Measurements from ENCODE around the gene KLK15.
"Not testable (repeated sequence)": the region's sequence is repeated elsewhere in the genome, so short reads cannot be mapped to it uniquely, and the experiment has no call there.

Gene KLK15

DNA sequence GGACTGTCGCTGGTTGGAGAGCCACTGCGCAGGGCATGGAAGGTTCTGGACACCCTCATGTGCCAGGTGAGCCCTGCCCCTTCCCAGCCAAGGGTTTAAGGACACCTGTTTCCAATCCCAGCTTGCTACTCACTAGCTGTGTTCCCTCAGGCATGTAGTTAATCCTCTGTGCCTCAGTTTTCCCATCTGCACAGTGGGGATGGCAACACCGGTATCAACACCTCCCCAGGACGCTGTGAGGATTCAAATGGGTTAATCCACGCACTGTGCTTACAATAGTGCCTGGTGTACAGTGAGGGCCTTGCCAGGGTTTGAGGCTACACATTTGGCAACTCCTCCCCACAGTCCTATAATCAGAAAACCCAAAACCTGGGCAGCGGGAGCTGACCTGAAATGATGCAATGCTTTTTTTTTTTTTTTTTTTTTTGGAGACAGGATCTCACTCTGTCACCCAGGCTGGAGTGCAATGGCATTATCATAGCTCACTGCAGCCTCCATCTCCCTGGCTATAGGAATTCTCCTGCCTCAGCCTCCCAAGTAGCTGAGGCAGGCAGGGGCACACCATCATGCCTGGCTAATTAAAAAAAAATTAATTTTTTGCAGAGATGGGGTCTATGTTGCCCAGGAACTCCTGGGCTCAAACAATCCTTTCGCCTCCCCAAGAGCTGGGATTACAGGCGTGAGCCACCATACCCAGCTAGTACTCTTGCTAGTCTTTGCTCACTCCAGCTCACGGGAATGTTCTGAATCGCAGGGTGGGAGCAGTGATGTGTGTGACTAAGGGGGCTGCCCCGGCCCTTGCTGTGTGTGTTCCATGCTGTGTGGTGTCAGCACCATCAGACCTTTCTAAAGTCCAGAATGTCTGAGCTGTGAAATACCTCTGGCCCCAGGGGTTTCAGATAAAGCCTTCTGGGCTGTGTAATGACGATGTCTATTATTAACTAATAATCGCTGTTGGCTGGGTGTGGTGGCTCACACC, 40.8 kb downstream of the KLK15 start:
- Mint-ChIP-seq H3K27ac (no peak overlapping the region), H3K36me3 (ENCODE audit: low read depth) (peaks cover 10% of the 10 kb centered on the region), H3K4me3 (no peak overlapping the region), H3K4me1 (ENCODE audit: low read depth) (peaks cover 4% of the 10 kb centered on the region), H3K9me3 (no peaks in the 10 kb centered on the region), H3K27me3 (ENCODE audit: low read depth) (no peaks in the 10 kb centered on the region)
- no peak for DNase-seq (ENCODE audit: low spot score)

DNA sequence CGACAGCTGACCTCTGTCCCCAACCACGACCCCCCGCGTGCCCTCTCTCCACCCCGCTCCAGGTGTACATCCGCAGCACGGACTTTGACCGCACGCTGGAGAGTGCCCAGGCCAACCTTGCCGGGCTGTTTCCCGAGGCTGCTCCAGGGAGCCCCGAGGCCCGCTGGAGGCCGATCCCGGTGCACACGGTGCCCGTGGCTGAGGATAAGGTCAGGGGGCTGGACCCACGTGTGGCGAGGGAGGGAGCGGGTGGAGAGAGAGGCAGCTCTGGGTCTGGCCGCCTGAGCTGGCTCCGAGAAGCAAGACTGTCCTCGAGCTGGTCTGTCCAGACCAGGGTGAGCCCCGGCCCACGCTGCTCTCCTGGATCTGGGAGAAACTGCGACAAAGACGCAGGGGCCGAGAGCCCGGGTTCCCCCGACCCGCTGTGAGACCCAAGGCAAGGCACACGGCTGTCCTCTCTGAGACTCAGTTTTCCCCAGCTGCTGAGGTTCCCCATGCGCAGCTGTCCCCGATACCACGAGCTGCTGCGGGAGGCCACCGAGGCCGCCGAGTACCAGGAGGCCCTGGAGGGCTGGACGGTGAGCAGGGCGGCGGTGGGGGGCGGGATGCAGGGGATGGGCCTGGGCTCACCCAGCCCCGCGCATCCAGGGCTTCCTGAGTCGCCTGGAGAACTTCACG, 41.6 kb downstream of the KLK15 start:
- Mint-ChIP-seq H3K36me3 (ENCODE audit: low read depth) (peaks cover 5% of the 10 kb centered on the region), H3K4me1 (ENCODE audit: low read depth) (peaks cover 4% of the 10 kb centered on the region), H3K27me3 (ENCODE audit: low read depth) (no peaks in the 10 kb centered on the region), H3K27ac (no peak overlapping the region), H3K9me3 (no peaks in the 10 kb centered on the region), H3K4me3 (no peak overlapping the region)
- no peak for DNase-seq (ENCODE audit: low spot score)

DNA sequence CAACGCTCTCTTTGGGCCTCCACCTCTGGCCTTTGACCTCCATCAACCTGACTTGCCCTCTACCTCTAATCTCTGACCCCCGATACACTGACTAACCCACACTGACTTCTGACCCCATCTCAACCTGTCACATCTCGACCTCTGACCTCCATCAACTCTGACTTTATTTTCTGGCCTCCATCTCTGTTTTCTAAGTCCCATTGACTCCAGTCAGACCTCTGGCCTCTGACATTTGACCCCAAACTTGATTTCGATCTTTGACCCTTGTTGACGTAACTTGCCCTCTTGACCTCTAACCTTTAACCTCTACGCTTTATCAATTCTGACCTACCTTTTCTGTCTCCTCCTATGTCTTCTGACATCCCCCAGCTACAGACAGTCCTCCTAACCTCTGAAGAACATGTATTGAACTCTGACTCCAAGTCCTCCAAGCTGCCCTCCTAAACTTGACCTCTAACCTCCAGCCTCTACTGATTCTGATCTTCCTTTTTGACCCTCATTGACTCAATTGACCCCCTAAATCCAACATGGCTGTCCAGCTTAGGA, 42.4 kb downstream of the KLK15 start:
- Mint-ChIP-seq H3K36me3 (ENCODE audit: low read depth) (peaks cover 5% of the 10 kb centered on the region), H3K27me3 (ENCODE audit: low read depth) (no peaks in the 10 kb centered on the region), H3K4me1 (ENCODE audit: low read depth) (peaks cover 4% of the 10 kb centered on the region), H3K9me3 (no peaks in the 10 kb centered on the region), H3K4me3 (no peak overlapping the region), H3K27ac (peak overlapping the region; percentile 10)
- DNase-seq (ENCODE audit: low spot score): no peak

DNA sequence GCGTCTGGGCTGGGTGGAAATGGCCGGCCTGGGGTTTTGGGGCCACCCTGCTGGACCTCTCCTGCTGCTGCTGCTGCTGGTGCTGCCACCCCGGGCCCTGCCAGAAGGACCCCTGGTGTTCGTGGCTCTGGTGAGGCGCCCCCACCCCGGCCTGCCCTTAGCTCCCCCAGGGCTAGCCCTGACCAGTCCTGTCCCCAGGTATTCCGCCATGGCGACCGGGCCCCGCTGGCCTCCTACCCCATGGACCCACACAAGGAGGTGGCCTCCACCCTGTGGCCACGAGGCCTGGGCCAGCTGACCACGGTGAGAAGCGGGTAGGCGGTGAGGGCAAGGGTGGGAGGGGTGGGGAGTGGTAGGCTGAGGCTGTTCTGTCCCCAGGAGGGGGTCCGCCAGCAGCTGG, 43.0 kb downstream of the KLK15 start, which contains the start of gene ACP4:
Gene ACP4, plus strand, starts transcription at position 20 of the 400 bp plus-strand sequence. Its CDS starts 0 bp downstream, at position 20.
- Mint-ChIP-seq H3K27me3 (ENCODE audit: low read depth) (no peaks in the 10 kb centered on the region), H3K36me3 (ENCODE audit: low read depth) (peaks cover 3% of the 10 kb centered on the region), H3K4me3 (no peak within 1 kb of the TSS), H3K27ac (peak within 1 kb of the TSS; percentile 10), H3K4me1 (ENCODE audit: low read depth) (peaks cover 4% of the 10 kb centered on the region), H3K9me3 (no peaks in the 10 kb centered on the region)
- DNase-seq (ENCODE audit: low spot score): no peak

DNA sequence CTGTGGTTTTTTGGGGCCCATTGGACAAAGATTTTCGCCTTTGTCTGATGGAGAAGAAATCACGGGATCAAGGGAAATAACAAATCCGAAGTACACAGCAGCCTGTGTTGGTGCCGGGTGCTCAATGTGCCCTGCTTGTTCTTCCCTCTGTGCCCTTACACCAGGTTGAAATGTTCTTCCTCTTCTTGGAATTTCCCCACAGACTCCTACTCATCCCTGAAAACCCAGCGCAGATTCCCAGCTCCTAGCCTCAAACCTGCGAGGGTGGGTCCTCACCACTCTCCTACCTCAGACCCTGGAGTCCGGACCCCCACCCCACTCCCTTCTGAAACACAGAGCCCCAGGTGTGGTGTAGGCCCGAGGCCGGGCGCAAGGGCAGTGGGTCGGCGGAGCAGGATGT, 48.0 kb downstream of the KLK15 start:
- Mint-ChIP-seq H3K36me3 (ENCODE audit: low read depth) (no peaks in the 10 kb centered on the region), H3K27ac (no peak overlapping the region), H3K4me1 (ENCODE audit: low read depth) (no peaks in the 10 kb centered on the region), H3K4me3 (no peak overlapping the region), H3K27me3 (ENCODE audit: low read depth) (peaks cover 14% of the 10 kb centered on the region), H3K9me3 (no peaks in the 10 kb centered on the region)
- DNase-seq (ENCODE audit: low spot score): no peak

DNA sequence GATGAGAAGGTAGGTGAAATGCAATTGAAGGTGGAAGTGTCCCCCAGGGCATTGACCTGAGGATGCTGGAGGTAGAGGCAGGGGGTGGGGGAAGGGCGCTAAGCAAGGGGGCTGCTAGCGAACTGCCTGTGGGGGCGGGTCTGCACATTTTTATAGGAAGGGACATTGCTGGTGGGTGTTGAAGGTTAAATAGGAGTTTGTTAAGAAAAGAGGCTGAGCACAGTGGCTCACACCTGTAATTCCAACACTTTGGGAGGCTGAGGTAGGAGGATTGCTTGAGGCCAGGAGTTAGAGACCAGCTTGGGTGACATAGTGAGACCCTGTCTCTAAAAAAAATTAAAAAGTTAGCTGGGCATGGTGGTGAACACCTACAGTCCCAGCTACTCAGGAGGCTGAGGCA, 48.7 kb downstream of the KLK15 start:
- Mint-ChIP-seq H3K4me3 (no peak overlapping the region), H3K4me1 (ENCODE audit: low read depth) (no peaks in the 10 kb centered on the region), H3K9me3 (no peaks in the 10 kb centered on the region), H3K27me3 (ENCODE audit: low read depth) (peaks cover 21% of the 10 kb centered on the region), H3K27ac (no peak overlapping the region), H3K36me3 (ENCODE audit: low read depth) (no peaks in the 10 kb centered on the region)
- DNase-seq (ENCODE audit: low spot score): no peak

DNA sequence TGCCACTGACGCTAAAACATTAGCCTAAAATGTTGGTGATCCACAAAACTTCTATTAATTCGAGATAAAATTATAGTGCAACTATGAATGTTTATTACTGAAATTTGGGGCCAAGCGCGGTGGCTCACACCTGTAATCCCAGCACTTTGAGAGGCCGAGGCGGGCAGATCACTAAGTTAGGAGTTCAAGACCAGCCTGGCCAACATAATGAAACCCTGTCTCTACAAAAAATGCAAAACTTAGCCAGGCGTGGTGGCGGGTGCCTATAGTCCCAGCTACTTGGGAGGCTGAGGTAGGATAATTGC, 49.6 kb downstream of the KLK15 start:
- not testable (repeated sequence) for DNase-seq (ENCODE audit: low spot score); H3K4me3 Mint-ChIP-seq; H3K27ac Mint-ChIP-seq; H3K9me3 Mint-ChIP-seq; H3K36me3 Mint-ChIP-seq (ENCODE audit: low read depth); H3K4me1 Mint-ChIP-seq (ENCODE audit: low read depth)
- peaks cover 30% of the 10 kb centered on the region for H3K27me3 Mint-ChIP-seq (ENCODE audit: low read depth)

DNA sequence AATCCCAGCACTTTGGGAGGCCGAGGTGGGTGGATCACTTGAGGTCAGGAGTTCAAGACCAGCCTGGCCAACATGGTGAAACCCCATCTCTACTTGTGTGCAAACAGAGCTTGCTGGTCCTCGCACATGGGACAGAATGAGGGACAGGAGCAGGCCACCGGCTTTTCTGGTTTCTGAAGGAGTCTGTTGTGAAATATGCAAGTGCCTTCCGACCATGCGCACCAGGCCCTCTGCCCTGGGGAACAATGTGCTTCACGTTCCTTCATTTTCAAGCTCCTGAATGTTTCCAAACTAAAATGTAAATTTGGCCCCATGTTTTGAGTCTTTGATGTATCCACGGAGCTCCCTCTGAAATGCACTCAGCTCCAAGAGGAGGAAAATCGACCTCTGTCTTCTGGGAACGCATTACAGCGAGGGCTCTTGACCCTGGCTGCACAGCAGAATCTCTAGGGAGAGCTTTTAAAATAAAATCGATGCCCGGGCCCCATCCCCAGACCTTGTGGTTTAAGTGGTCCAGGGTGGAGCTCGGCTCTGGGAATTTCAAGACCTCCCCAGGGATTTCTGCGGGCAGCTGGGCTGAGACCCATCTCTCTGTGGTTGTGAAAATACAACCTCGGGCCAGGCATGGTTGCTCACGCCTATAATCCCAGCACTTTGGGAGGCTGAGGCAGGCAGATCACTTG, 52.5 kb downstream of the KLK15 start:
- Mint-ChIP-seq H3K36me3 (ENCODE audit: low read depth) (no peaks in the 10 kb centered on the region), H3K27ac (no peak overlapping the region), H3K27me3 (ENCODE audit: low read depth) (peaks cover 51% of the 10 kb centered on the region), H3K9me3 (no peaks in the 10 kb centered on the region), H3K4me1 (ENCODE audit: low read depth) (peaks cover 1% of the 10 kb centered on the region), H3K4me3 (no peak overlapping the region)
- no peak for DNase-seq (ENCODE audit: low spot score)

DNA sequence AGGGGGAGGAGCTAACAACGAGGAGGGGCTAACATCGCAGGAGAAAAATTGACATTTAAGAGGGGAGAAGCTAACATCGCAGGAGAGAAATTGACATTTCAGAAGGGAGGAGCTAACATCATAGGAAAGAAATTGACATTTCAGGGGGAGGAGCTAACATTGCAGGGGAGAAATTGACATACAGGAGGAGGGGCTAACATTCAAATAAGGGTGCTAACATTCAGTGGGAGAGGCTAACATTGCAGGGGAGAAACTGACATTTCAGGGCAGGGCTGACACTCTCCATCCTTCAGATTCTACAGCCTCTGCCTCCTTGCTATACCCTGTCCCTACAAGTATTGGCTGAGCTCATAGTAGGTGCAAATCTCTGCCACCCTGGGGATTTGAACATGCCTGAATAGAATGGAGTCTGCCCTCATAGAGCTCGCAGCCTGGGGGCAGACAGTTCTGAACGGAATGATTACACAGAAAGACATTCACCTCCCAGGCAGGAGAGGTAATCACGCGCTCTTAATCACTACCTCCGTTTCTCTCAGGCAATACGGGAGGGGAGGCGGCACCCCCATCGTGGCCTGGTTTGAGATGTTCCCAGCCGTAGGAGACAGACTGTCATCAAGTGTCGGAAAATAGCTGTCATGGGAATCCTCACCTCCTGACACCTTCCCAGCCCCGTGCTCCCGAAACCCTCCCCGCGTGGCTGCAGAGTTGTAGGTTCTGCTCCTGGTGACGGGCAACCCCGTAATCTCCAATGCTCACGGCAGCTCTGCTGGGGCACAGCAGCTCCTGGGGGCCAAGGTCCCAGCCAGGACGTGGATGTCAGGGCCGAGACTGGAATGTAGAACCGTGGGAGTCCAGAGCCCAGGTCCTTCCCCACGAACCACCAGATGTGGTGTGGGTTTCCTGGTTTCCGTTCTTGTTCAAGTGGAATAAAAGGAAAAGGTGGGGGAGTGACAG, 53.6 kb downstream of the KLK15 start:
- H3K4me1 Mint-ChIP-seq (ENCODE audit: low read depth): peaks cover 1% of the 10 kb centered on the region
- H3K4me3 Mint-ChIP-seq: no peak overlapping the region
- H3K27ac Mint-ChIP-seq: no peak overlapping the region
- H3K36me3 Mint-ChIP-seq (ENCODE audit: low read depth): no peaks in the 10 kb centered on the region
- H3K9me3 Mint-ChIP-seq: no peaks in the 10 kb centered on the region
- peaks cover 51% of the 10 kb centered on the region for H3K27me3 Mint-ChIP-seq (ENCODE audit: low read depth)
- no peak for DNase-seq (ENCODE audit: low spot score)

DNA sequence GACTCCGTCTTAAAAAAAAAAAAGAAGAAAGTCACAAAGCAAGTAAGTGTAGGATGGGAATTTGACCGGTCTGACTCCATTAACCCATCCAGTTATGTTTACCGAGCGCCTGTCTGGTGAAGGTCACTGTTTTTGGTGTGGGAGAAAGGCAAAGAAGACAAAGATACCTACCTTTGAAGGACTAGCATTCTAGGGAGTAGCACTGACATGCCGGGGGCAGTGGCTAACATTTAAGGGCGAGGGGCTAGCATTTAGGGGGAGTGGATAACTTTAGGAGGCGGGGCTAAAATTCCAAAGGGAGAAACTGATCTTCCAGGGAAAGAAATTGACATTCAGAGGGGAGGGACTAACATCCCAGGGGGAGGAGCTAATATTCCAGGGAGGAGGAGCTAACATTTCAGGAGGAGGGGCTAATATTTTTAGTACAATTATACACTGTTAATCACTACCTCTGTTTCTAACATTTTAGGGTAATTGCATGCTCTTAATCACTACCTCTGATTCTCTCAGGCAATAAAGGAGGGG, 54.4 kb downstream of the KLK15 start:
- DNase-seq (ENCODE audit: low spot score): no peak
- peaks cover 1% of the 10 kb centered on the region for H3K4me1 Mint-ChIP-seq (ENCODE audit: low read depth)
- H3K9me3 Mint-ChIP-seq: no peaks in the 10 kb centered on the region
- H3K27ac Mint-ChIP-seq: no peak overlapping the region
- no peaks in the 10 kb centered on the region for H3K36me3 Mint-ChIP-seq (ENCODE audit: low read depth)
- peaks cover 51% of the 10 kb centered on the region for H3K27me3 Mint-ChIP-seq (ENCODE audit: low read depth)
- H3K4me3 Mint-ChIP-seq: no peak overlapping the region

DNA sequence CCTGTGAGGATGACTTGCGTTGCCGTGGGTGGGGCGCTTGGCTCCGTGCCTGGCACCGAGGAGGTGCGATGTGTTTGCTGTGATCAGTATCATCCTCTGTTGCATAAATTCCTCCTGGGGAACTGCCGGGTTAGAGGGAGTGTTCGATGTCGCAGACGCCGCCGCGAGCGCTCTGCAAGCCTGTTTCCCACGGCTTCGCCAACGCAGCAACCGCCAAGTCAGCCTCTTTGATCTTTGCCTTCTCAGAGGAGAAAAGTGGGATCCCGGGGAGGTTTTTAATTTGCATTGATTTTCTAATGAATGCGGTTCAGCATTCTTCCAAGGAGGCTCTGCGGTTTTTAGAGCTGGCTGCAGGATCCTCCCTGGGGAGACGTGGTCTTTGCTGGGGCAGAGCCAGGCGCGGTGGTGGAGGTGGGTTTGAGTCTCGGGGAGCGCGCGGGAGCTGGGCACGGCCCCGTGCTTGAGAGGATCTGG, 55.5 kb downstream of the KLK15 start:
- H3K27me3 Mint-ChIP-seq (ENCODE audit: low read depth): peaks cover 51% of the 10 kb centered on the region
- H3K36me3 Mint-ChIP-seq (ENCODE audit: low read depth): no peaks in the 10 kb centered on the region
- peaks cover 1% of the 10 kb centered on the region for H3K4me1 Mint-ChIP-seq (ENCODE audit: low read depth)
- DNase-seq (ENCODE audit: low spot score): no peak
- H3K27ac Mint-ChIP-seq: no peak overlapping the region
- no peaks in the 10 kb centered on the region for H3K9me3 Mint-ChIP-seq
- no peak overlapping the region for H3K4me3 Mint-ChIP-seq

DNA sequence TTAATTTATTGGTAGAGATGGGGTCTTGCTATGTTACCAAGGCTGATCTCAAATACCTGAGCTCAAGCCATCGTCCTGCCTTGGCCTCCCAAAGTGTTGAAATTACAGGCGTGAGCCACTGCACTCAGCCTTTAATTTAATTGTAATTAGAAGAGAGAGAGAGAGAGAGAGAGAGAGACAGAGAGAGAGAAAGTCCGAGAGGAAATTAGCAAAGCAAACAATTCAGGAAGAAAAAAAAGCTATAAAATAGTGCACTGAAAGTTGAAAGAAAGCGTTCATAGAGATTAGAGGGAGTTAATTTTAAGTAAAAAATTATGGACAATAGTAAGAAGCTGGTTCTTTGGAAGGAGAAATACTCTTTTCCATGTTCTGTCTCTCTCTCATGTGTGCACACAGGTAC, 56.1 kb downstream of the KLK15 start:
- Mint-ChIP-seq H3K27me3 (ENCODE audit: low read depth) (peaks cover 46% of the 10 kb centered on the region), H3K4me1 (ENCODE audit: low read depth) (peaks cover 1% of the 10 kb centered on the region), H3K4me3 (no peak overlapping the region), H3K27ac (no peak overlapping the region), H3K9me3 (no peaks in the 10 kb centered on the region), H3K36me3 (ENCODE audit: low read depth) (no peaks in the 10 kb centered on the region)
- DNase-seq (ENCODE audit: low spot score): no peak

DNA sequence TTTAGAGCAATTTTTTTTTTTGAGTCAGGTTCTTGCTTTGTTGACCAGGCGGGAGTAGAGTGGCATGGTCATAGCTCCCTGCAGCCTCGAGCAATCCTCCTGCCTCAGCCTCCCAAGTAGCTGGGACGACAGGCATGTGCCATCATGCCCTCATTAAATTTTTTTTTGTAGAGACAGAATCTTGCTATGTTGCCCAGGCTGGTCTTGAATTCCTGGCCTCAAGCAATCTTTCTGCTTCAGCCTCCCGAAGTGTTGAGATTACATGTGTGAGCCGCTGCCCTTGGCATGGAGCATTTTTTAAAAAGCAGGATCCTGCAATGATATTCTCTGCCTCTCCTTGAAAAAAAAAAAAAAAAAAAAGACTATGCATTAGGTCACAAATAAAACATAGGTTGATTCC, 57.2 kb downstream of the KLK15 start:
- no peaks in the 10 kb centered on the region for H3K36me3 Mint-ChIP-seq (ENCODE audit: low read depth)
- DNase-seq (ENCODE audit: low spot score): no peak
- H3K4me1 Mint-ChIP-seq (ENCODE audit: low read depth): peaks cover 1% of the 10 kb centered on the region
- no peak overlapping the region for H3K27ac Mint-ChIP-seq
- H3K4me3 Mint-ChIP-seq: no peak overlapping the region
- H3K27me3 Mint-ChIP-seq (ENCODE audit: low read depth): peaks cover 42% of the 10 kb centered on the region
- H3K9me3 Mint-ChIP-seq: no peaks in the 10 kb centered on the region

Measured in T-helper 2 cell treated with Interferon-gamma antibody and Interleukin-4, amounts not matched to agents 5 μg/mL and 100 μg/mL, for 36 hours (primary cell).